ENCODE measurements around the gene CEP83. TPM values are rescaled to one million over a fixed set of nuclear protein-coding genes. Genes with fewer than 3 reads are reported as not detected.

The CEP83 gene
- polyA plus RNA-seq, 1 of the 3 experiments (the other 2 are of a cell fraction): 2.5 TPM

DNA sequence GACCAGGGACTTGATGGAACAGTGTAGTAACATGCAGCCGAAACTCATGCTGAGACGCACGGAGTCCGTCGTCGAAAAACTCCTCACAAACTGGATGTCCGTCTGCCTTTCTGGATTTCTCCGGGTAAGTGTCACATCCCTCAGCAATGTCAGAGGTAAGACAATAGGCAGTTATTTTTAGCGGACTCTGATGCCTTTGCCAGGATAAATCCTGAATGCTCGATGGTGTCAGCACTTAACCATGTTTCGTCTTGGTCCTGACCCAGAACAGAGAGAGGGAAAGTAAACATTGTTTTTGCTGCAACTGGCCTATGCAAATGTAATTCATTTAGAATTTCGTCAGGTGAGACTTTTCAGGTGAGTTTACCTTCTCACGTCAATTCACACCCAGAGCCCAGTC is 198.9 kb downstream of the CEP83 start (continued):
- TF ChIP-seq, protein P1, sequence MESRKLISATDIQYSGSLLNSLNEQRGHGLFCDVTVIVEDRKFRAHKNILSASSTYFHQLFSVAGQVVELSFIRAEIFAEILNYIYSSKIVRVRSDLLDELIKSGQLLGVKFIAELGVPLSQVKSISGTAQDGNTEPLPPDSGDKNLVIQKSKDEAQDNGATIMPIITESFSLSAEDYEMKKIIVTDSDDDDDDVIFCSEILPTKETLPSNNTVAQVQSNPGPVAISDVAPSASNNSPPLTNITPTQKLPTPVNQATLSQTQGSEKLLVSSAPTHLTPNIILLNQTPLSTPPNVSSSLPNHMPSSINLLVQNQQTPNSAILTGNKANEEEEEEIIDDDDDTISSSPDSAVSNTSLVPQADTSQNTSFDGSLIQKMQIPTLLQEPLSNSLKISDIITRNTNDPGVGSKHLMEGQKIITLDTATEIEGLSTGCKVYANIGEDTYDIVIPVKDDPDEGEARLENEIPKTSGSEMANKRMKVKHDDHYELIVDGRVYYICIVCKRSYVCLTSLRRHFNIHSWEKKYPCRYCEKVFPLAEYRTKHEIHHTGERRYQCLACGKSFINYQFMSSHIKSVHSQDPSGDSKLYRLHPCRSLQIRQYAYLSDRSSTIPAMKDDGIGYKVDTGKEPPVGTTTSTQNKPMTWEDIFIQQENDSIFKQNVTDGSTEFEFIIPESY (IDR thresholded peaks at IDR 0.05; ENCODE audit: borderline replicate concordance, low read depth): no peak
- TF ChIP-seq NFIC (IDR thresholded peaks at IDR 0.05; ENCODE audit: borderline replicate concordance) (no peak), POLR2AphosphoS5 (IDR thresholded peaks at IDR 0.05; ENCODE audit: low read depth, low read length) (no peak), ELF1 (IDR thresholded peaks at IDR 0.05) (no peak), RXRA (IDR thresholded peaks at IDR 0.05; ENCODE audit: borderline replicate concordance, low read depth) (no peak), RCOR1 (IDR thresholded peaks at IDR 0.05; ENCODE audit: low read length) (no peak), EP300 (IDR thresholded peaks at IDR 0.05; ENCODE audit: borderline replicate concordance in 1 of 2, low read depth in 1 of 2, low read length in 1 of 2) (no peak)
- TF ChIP-seq, protein P2, sequence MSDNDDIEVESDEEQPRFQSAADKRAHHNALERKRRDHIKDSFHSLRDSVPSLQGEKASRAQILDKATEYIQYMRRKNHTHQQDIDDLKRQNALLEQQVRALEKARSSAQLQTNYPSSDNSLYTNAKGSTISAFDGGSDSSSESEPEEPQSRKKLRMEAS (IDR thresholded peaks at IDR 0.05; ENCODE audit: low read depth): no peak

DNA sequence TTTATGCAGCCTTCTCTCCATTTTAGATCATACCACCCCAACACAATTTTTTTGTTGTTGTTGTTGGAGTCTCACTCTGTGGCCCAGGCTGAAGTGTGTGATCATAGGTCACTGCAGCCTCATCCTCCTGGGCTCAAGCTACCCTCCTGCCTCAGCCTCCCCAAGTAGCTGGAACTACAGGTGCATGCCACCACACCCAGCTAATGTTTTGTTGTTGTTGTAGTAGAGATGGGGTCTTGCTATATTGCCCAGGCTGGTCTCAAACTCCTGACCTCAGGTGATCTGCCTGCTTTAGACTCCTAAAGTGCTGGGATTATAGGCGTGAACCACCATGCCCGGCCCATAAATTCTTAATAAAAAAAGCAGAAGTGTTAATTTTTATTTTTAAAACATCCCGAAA is 199.7 kb downstream of the CEP83 start:
- TF ChIP-seq MEF2A (IDR thresholded peaks at IDR 0.05; ENCODE audit: borderline replicate concordance, low read depth): no peak
- no peak for TF ChIP-seq RAD21 (IDR thresholded peaks at IDR 0.05; ENCODE audit: low read length)
- POLR2A ChIA-PET: no interaction called here

DNA sequence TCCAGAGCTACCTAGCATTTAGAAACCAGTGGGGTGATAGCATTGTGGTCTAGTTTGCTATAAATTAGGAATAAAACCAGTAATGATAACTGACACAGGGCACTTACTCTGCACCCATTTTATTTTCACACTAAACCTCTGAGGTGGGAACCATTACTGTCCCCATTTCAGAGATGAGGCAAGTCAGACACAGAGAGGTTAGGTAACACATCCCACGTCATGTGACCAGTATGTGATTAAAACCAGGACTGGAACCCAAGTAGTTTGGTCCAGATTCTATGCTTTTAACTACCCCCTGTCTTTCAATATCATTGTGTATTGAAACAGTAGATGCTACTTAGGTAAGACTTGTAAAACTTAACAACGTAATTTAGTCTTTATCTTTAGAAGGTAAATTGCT is 201.1 kb downstream of the CEP83 start:
- Histone ChIP-seq H3F3A (replicated peaks; ENCODE audit: insufficient read depth) (no peaks in the 10 kb centered on the region), H3K27me3 (ENCODE audit: insufficient read depth) (no peaks in the 10 kb centered on the region), H3K4me3 (ENCODE audit: low read depth in 2 of 2, low read length in 1 of 2) (no peak overlapping the region), H2AFZ (ENCODE audit: low read depth) (no peak overlapping the region), H3K4me2 (no peak overlapping the region), H3K9ac (no peak overlapping the region), H3K36me3 (replicated peaks in 1 of 2; ENCODE audit: control insufficient read depth in 1 of 2, insufficient read depth in 2 of 2, low read length in 1 of 2) (no peaks in the 10 kb centered on the region), H3K9me2 (no peaks in the 10 kb centered on the region), H3K27ac (ENCODE audit: low read depth in 2 of 2, low read length in 1 of 2) (no peak overlapping the region), H4K20me1 (ENCODE audit: insufficient read depth) (no peaks in the 10 kb centered on the region), H3K79me2 (ENCODE audit: insufficient read depth) (no peaks in the 10 kb centered on the region), H3K9me3 (no peaks in the 10 kb centered on the region), H3K4me1 (ENCODE audit: control insufficient read depth in 1 of 2, insufficient read depth in 2 of 2, low read depth in 1 of 2, low read length in 1 of 2) (peaks cover 9 to 32% of the 10 kb centered on the region in 2 experiments; a peak in 3 of 4 replicates)
- ChIA-PET POLR2A (no interaction called here), CTCF (interaction anchor here (0.6 kb wide), 1 partner anchor 61 kb away, joined by 3 read pairs; no protein-coding TSS in a partner anchor)
- WGBS (ENCODE audit: low lambda C conversion rate): 65% methylated on average over 2 of the region's 2 CpGs
- no peak for DNase-seq
- no peak for TF ChIP-seq YY1 (IDR thresholded peaks at IDR 0.05; ENCODE audit: low read depth)
- no peak for TF ChIP-seq FOXM1 (IDR thresholded peaks at IDR 0.05; ENCODE audit: low read depth)
- TF ChIP-seq, protein P3, sequence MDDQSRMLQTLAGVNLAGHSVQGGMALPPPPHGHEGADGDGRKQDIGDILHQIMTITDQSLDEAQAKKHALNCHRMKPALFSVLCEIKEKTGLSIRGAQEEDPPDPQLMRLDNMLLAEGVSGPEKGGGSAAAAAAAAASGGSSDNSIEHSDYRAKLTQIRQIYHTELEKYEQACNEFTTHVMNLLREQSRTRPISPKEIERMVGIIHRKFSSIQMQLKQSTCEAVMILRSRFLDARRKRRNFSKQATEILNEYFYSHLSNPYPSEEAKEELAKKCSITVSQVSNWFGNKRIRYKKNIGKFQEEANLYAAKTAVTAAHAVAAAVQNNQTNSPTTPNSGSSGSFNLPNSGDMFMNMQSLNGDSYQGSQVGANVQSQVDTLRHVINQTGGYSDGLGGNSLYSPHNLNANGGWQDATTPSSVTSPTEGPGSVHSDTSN (IDR thresholded peaks at IDR 0.05): no peak
- TF ChIP-seq ELF1 (IDR thresholded peaks at IDR 0.05): no peak
- no peak for TF ChIP-seq GATA2 (CRISPR knock-in tag; IDR thresholded peaks at IDR 0.05)
- TF ChIP-seq, protein P4, sequence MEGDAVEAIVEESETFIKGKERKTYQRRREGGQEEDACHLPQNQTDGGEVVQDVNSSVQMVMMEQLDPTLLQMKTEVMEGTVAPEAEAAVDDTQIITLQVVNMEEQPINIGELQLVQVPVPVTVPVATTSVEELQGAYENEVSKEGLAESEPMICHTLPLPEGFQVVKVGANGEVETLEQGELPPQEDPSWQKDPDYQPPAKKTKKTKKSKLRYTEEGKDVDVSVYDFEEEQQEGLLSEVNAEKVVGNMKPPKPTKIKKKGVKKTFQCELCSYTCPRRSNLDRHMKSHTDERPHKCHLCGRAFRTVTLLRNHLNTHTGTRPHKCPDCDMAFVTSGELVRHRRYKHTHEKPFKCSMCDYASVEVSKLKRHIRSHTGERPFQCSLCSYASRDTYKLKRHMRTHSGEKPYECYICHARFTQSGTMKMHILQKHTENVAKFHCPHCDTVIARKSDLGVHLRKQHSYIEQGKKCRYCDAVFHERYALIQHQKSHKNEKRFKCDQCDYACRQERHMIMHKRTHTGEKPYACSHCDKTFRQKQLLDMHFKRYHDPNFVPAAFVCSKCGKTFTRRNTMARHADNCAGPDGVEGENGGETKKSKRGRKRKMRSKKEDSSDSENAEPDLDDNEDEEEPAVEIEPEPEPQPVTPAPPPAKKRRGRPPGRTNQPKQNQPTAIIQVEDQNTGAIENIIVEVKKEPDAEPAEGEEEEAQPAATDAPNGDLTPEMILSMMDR (IDR thresholded peaks at IDR 0.05): no peak
- no peak for TF ChIP-seq RXRA (IDR thresholded peaks at IDR 0.05; ENCODE audit: borderline replicate concordance, low read depth)
- no peak for TF ChIP-seq RAD21 (IDR thresholded peaks at IDR 0.05; ENCODE audit: low read length)

More for the DNA sequence above, 199.7 kb downstream of the CEP83 start:
- no peaks in the 10 kb centered on the region for H3K27me3 ChIP-seq (ENCODE audit: insufficient read depth)
- H3K4me2 ChIP-seq: no peak overlapping the region
- H3K9me3 ChIP-seq: no peaks in the 10 kb centered on the region
- H3K9ac ChIP-seq: no peak overlapping the region
- WGBS (ENCODE audit: low lambda C conversion rate): 90% methylated on average over 3 of the region's 3 CpGs
- no peak for DNase-seq
- H2AFZ ChIP-seq (ENCODE audit: low read depth): no peak overlapping the region
- no peaks in the 10 kb centered on the region for H4K20me1 ChIP-seq (ENCODE audit: insufficient read depth)
- peaks cover 9 to 45% of the 10 kb centered on the region in 2 experiments; a peak in 3 of 4 replicates for H3K4me1 ChIP-seq (ENCODE audit: control insufficient read depth in 1 of 2, insufficient read depth in 2 of 2, low read depth in 1 of 2, low read length in 1 of 2)
- H3F3A ChIP-seq (replicated peaks; ENCODE audit: insufficient read depth): no peaks in the 10 kb centered on the region
- no peaks in the 10 kb centered on the region for H3K9me2 ChIP-seq
- H3K79me2 ChIP-seq (ENCODE audit: insufficient read depth): no peaks in the 10 kb centered on the region
- no peak overlapping the region for H3K27ac ChIP-seq (ENCODE audit: low read depth in 2 of 2, low read length in 1 of 2)
- CTCF ChIA-PET: no interaction called here
- no peaks in the 10 kb centered on the region for H3K36me3 ChIP-seq (replicated peaks in 1 of 2; ENCODE audit: control insufficient read depth in 1 of 2, insufficient read depth in 2 of 2, low read length in 1 of 2)
- H3K4me3 ChIP-seq (ENCODE audit: low read depth in 2 of 2, low read length in 1 of 2): no peak overlapping the region

Measured in SK-N-SH (cell line).